ENCODE measurements around the gene PATE3.

PATE3 gene, protein sequence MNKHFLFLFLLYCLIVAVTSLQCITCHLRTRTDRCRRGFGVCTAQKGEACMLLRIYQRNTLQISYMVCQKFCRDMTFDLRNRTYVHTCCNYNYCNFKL

DNA sequence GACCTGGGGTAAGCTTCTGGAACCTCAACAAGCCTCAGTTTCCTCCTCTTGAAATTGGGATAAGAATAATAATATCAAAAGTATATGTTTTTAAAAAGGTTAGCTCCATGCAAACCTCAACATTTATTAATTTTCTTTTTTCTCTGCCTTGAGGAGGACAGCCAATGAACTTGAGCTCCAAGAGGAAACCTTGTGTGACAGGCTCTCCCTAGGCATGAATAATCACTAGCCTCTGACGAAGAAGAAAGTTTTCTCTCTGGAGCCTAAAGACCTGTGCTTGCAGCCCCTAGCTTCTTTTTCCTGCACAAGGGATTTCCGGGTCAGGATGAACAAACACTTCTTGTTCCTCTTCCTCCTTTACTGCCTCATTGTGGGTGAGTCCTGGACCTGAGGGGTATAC lies at the start of gene PATE3:
Gene PATE3, plus strand, starts transcription at position 301 of the 400 bp plus-strand sequence. Its CDS starts 25 bp downstream, at position 326.
- no peak for ATAC-seq
- TF ChIP-seq TCF4 (CRISPR knock-in tag; IDR thresholded peaks at IDR 0.05; ENCODE audit: borderline replicate concordance) (no peak), GLIS3 (CRISPR knock-in tag; IDR thresholded peaks at IDR 0.05) (no peak), ISL1 (CRISPR knock-in tag; IDR thresholded peaks at IDR 0.05) (no peak), ESRRG (CRISPR knock-in tag; IDR thresholded peaks at IDR 0.05) (no peak), ZNF565 (CRISPR knock-in tag; conservative IDR thresholded peaks at IDR 0.05; ENCODE audit: low read depth) (no peak), CSDC2 (CRISPR knock-in tag; IDR thresholded peaks at IDR 0.05) (no peak), PPARA (CRISPR knock-in tag; IDR thresholded peaks at IDR 0.05; ENCODE audit: borderline replicate concordance) (no peak), ZC3H10 (CRISPR knock-in tag; IDR thresholded peaks at IDR 0.05) (no peak), TOX (CRISPR knock-in tag; IDR thresholded peaks at IDR 0.05; ENCODE audit: borderline replicate concordance) (no peak), ARNTL (CRISPR knock-in tag; IDR thresholded peaks at IDR 0.05; ENCODE audit: borderline replicate concordance, low read depth) (no peak)
- TF ChIP-seq, protein P1, sequence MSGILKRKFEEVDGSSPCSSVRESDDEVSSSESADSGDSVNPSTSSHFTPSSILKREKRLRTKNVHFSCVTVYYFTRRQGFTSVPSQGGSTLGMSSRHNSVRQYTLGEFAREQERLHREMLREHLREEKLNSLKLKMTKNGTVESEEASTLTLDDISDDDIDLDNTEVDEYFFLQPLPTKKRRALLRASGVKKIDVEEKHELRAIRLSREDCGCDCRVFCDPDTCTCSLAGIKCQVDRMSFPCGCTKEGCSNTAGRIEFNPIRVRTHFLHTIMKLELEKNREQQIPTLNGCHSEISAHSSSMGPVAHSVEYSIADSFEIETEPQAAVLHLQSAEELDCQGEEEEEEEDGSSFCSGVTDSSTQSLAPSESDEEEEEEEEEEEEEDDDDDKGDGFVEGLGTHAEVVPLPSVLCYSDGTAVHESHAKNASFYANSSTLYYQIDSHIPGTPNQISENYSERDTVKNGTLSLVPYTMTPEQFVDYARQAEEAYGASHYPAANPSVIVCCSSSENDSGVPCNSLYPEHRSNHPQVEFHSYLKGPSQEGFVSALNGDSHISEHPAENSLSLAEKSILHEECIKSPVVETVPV (CRISPR knock-in tag; IDR thresholded peaks at IDR 0.05): no peak

DNA sequence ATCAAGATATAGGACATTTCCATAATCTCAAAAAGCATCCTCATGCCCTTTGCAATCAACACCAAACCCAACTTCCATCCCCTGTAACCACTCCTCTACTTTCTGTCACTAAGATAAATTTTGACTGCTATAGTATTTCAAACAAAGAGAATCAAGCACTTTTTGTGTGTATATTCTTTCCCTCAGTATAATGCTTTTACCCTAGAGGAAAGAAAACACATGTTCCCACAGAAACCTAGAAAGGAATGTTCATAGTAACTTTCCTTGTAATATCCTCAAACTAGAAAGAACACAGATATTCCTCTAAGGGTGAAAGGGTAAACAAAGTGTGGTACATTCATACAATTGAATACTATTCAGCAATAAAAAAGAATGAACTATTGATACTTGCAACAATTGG lies 47.3 kb upstream of the PATE3 start:
- TF ChIP-seq ESRRG (CRISPR knock-in tag; IDR thresholded peaks at IDR 0.05): no peak
- TF ChIP-seq PPARA (CRISPR knock-in tag; IDR thresholded peaks at IDR 0.05; ENCODE audit: borderline replicate concordance): no peak
- TF ChIP-seq GLIS3 (CRISPR knock-in tag; IDR thresholded peaks at IDR 0.05): no peak
- no peak for TF ChIP-seq ZNF8 (CRISPR knock-in tag; IDR thresholded peaks at IDR 0.05)
- no peak for TF ChIP-seq CSDC2 (CRISPR knock-in tag; IDR thresholded peaks at IDR 0.05)
- no peak for TF ChIP-seq OSR1 (CRISPR knock-in tag; IDR thresholded peaks at IDR 0.05)
- TF ChIP-seq BACH2 (CRISPR knock-in tag; IDR thresholded peaks at IDR 0.05; ENCODE audit: borderline replicate concordance): no peak
- no peak for TF ChIP-seq ZC3H10 (CRISPR knock-in tag; IDR thresholded peaks at IDR 0.05)
- TF ChIP-seq, protein P2, sequence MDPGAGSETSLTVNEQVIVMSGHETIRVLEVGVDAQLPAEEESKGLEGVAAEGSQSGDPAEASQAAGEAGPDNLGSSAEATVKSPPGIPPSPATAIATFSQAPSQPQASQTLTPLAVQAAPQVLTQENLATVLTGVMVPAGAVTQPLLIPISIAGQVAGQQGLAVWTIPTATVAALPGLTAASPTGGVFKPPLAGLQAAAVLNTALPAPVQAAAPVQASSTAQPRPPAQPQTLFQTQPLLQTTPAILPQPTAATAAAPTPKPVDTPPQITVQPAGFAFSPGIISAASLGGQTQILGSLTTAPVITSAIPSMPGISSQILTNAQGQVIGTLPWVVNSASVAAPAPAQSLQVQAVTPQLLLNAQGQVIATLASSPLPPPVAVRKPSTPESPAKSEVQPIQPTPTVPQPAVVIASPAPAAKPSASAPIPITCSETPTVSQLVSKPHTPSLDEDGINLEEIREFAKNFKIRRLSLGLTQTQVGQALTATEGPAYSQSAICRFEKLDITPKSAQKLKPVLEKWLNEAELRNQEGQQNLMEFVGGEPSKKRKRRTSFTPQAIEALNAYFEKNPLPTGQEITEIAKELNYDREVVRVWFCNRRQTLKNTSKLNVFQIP (CRISPR knock-in tag; IDR thresholded peaks at IDR 0.05; ENCODE audit: borderline replicate concordance, low read depth): no peak
- no peak for TF ChIP-seq ZFP3 (CRISPR knock-in tag; IDR thresholded peaks at IDR 0.05)
- TF ChIP-seq, protein P1 (CRISPR knock-in tag; IDR thresholded peaks at IDR 0.05): no peak
- TF ChIP-seq TCF4 (CRISPR knock-in tag; IDR thresholded peaks at IDR 0.05; ENCODE audit: borderline replicate concordance): no peak
- no peak for TF ChIP-seq ARNTL (CRISPR knock-in tag; IDR thresholded peaks at IDR 0.05; ENCODE audit: borderline replicate concordance, low read depth)
- TF ChIP-seq ISL1 (CRISPR knock-in tag; IDR thresholded peaks at IDR 0.05): no peak
- TF ChIP-seq RARB (CRISPR knock-in tag; IDR thresholded peaks at IDR 0.05): no peak
- no peak for TF ChIP-seq ZNF565 (CRISPR knock-in tag; conservative IDR thresholded peaks at IDR 0.05; ENCODE audit: low read depth)
- no peak for TF ChIP-seq SNAI2 (CRISPR knock-in tag; IDR thresholded peaks at IDR 0.05)
- TF ChIP-seq, protein P3, sequence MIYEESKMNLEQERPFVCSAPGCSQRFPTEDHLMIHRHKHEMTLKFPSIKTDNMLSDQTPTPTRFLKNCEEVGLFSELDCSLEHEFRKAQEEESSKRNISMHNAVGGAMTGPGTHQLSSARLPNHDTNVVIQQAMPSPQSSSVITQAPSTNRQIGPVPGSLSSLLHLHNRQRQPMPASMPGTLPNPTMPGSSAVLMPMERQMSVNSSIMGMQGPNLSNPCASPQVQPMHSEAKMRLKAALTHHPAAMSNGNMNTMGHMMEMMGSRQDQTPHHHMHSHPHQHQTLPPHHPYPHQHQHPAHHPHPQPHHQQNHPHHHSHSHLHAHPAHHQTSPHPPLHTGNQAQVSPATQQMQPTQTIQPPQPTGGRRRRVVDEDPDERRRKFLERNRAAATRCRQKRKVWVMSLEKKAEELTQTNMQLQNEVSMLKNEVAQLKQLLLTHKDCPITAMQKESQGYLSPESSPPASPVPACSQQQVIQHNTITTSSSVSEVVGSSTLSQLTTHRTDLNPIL (CRISPR knock-in tag; IDR thresholded peaks at IDR 0.05; ENCODE audit: low read depth): no peak
- no peak for TF ChIP-seq ZFP30 (CRISPR knock-in tag; IDR thresholded peaks at IDR 0.05)
- no peak for ATAC-seq

DNA sequence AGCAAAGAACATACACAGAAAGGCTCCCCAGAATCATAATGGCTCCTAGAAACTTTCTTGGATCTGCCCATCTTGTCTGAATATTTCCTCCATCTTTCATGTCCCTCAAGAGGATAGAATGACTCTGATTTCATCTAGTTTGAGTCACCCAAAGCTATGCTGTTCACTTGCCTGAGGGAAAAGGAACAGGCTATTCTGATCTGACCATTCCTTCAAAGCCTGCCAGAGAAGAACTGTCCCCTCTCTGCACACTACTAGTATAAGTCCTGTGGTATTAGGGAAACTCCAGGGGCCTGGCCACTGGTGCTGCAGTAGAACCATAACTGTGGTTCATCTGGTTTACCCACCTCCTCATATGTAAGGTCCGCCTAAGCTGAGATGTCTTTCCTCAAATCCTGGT lies 44.2 kb upstream of the PATE3 start:
- no peak for TF ChIP-seq PPARA (CRISPR knock-in tag; IDR thresholded peaks at IDR 0.05; ENCODE audit: borderline replicate concordance)
- no peak for ATAC-seq

DNA sequence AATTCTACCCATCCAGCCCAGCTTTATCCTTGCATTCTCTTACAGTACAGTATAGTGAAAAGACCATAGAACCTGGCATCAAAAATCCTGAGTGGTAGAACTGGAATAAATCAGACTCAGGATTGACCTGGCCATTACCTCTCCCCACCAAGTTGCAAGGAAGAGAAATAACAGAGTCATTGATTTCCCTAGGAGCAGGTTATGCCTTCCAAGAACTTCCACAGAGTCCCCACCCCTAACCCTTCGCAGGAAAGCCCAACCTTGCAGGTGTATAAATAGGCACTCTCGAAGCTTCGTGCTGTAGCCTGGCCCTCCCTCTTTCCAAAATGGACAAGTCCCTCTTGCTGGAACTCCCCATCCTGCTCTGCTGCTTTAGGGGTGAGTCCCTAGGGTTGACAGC lies 41.9 kb upstream of the PATE3 start, which contains the start of gene PATE1:
Gene PATE1, plus strand, starts transcription at position 301 of the 400 bp plus-strand sequence. Its CDS starts 26 bp downstream, at position 327.
- ATAC-seq: no peak
- TF ChIP-seq GLIS3 (CRISPR knock-in tag; IDR thresholded peaks at IDR 0.05) (no peak), ISL1 (CRISPR knock-in tag; IDR thresholded peaks at IDR 0.05) (no peak), ZNF8 (CRISPR knock-in tag; IDR thresholded peaks at IDR 0.05) (no peak), RARB (CRISPR knock-in tag; IDR thresholded peaks at IDR 0.05) (no peak), BACH2 (CRISPR knock-in tag; IDR thresholded peaks at IDR 0.05; ENCODE audit: borderline replicate concordance) (no peak), ZC3H10 (CRISPR knock-in tag; IDR thresholded peaks at IDR 0.05) (no peak), OSR1 (CRISPR knock-in tag; IDR thresholded peaks at IDR 0.05) (no peak)
- TF ChIP-seq, protein P1 (CRISPR knock-in tag; IDR thresholded peaks at IDR 0.05): no peak
